IMR-90 (cell line): ENCODE measurements around the gene LMO2. TPM values are rescaled to one million over a fixed set of nuclear protein-coding genes. Genes with fewer than 3 reads are reported as not detected.

ENCODE experiments used
- ATAC-seq: fragments of 200-7000 bp; cut with Tn5 transposase; 2 replicates; pipeline ENCODE4 v1.9.1; 2020; ENCODE audit warnings: low read depth, mild to moderate bottlenecking, moderate library complexity
- BruUV-seq: library from RNA; stranded (reverse); fragments of 400-500 nt; replicated peaks from 2 replicates; lab custom pipeline; 2021; lab: Mats Ljungman, UMichigan
- CTCF ChIA-PET: fragments of 300-600 bp; formaldehyde crosslinking; extraction: SDS; loops from one replicate; lab custom pipeline; 2021; ENCODE audit warnings: antibody characterized with exemption; lab: Yijun Ruan, JAX
- POLR2A ChIA-PET: fragments of 300-600 bp; sonication (Branson Sonifier 250); formaldehyde crosslinking; loops from one replicate; lab custom pipeline; 2022; ENCODE audit warnings: antibody characterized with exemption; ENCODE audit not compliant: unreplicated experiment; lab: Charles Lee
- DNase-seq: peaks from one replicate; pipeline ENCODE4 v3.0.0; 2013
- H2AFZ ChIP-seq: replicated peaks from 2 replicates; pipeline ENCODE3; 2013; ENCODE audit warnings: low read length, mild to moderate bottlenecking; ENCODE audit not compliant: poor library complexity
- H2AK5ac ChIP-seq: 2 replicates; pipeline ENCODE4 v1.6.1; 2013; ENCODE audit warnings: low read depth, low read length, inconsistent platforms
- H2AK9ac ChIP-seq: replicated peaks from 2 replicates; pipeline ENCODE3; 2013; ENCODE audit warnings: mild to moderate bottlenecking, low read depth, low read length, moderate library complexity; ENCODE audit not compliant: poor library complexity
- H2BK120ac ChIP-seq: 2 replicates; pipeline ENCODE4 v1.6.1; 2013; ENCODE audit warnings: low read depth, low read length, inconsistent platforms
- H2BK15ac ChIP-seq: 3 replicates; pipeline ENCODE4 v1.6.1; 2013; ENCODE audit warnings: low read depth, low read length, inconsistent platforms
- H2BK20ac ChIP-seq: 2 replicates; pipeline ENCODE4 v1.6.1; 2013; ENCODE audit warnings: low read depth, mild to moderate bottlenecking, inconsistent platforms, low read length, moderate library complexity
- H2BK5ac ChIP-seq: 2 replicates; pipeline ENCODE4 v1.6.1; 2013; ENCODE audit warnings: mild to moderate bottlenecking, low read depth, low read length, inconsistent platforms; ENCODE audit not compliant: poor library complexity, severe bottlenecking
- H3K14ac ChIP-seq: replicated peaks from 2 replicates; pipeline ENCODE4 v1.6.1; 2013; ENCODE audit warnings: low read depth, low read length, inconsistent platforms
- H3K18ac ChIP-seq: 2 replicates; pipeline ENCODE4 v1.6.1; 2013; ENCODE audit warnings: low read depth, low read length, control low read depth
- H3K23ac ChIP-seq: 2 replicates; pipeline ENCODE4 v1.6.1; 2013; ENCODE audit warnings: low read depth, low read length, inconsistent platforms
- H3K27ac ChIP-seq: 2 replicates; pipeline ENCODE4 v1.5.1; 2013; ENCODE audit warnings: mild to moderate bottlenecking, control low read depth, low read length; ENCODE audit not compliant: insufficient read depth
- H3K27me3 ChIP-seq: 2 replicates; pipeline ENCODE4 v1.6.1; 2013; ENCODE audit warnings: low read length; ENCODE audit not compliant: control insufficient read depth, insufficient read depth
- H3K36me3 ChIP-seq: 2 replicates; pipeline ENCODE4 v1.6.1; 2013; ENCODE audit warnings: low read length, mixed read lengths; ENCODE audit not compliant: control insufficient read depth, insufficient read depth
- H3K4ac ChIP-seq: 2 replicates; pipeline ENCODE4 v1.6.1; 2013; ENCODE audit warnings: low read depth, low read length, inconsistent platforms
- H3K4me1 ChIP-seq: 2 replicates; pipeline ENCODE4 v1.6.1; 2013; ENCODE audit warnings: low read length, mixed read lengths; ENCODE audit not compliant: control insufficient read depth, insufficient read depth
- H3K4me2 ChIP-seq: 2 replicates; pipeline ENCODE4 v1.6.1; 2013; ENCODE audit warnings: low read depth, mild to moderate bottlenecking, control low read depth, low read length, moderate library complexity
- H3K4me3 ChIP-seq: 2 replicates; pipeline ENCODE4 v1.5.1; 2013; ENCODE audit warnings: low read depth, mild to moderate bottlenecking, control low read depth, low read length, moderate library complexity; ENCODE audit not compliant: insufficient read depth
- H3K56ac ChIP-seq: 2 replicates; pipeline ENCODE4 v1.6.1; 2013; ENCODE audit warnings: low read length, inconsistent platforms; ENCODE audit not compliant: insufficient read depth; ENCODE audit errors: extremely low read depth
- H3K79me1 ChIP-seq, 2 experiments: 2 replicates each; pipeline ENCODE4 v1.6.1; 2013; ENCODE audit warnings: low read length in 2 of 2, inconsistent platforms in 1 of 2, low read depth in 1 of 2
- H3K9ac ChIP-seq: 2 replicates; pipeline ENCODE4 v1.6.1; 2013; ENCODE audit warnings: low read depth, low read length, control low read depth
- H3K9me1 ChIP-seq: 2 replicates; pipeline ENCODE4 v1.6.1; 2013; ENCODE audit warnings: low read length, inconsistent platforms; ENCODE audit not compliant: insufficient read depth
- H3K9me3 ChIP-seq: 2 replicates; pipeline ENCODE4 v1.6.1; 2013; ENCODE audit warnings: low read length; ENCODE audit not compliant: control insufficient read depth, insufficient read depth
- H4K20me1 ChIP-seq: 2 replicates; pipeline ENCODE4 v1.6.1; 2013; ENCODE audit warnings: low read length, inconsistent platforms; ENCODE audit not compliant: insufficient read depth
- H4K5ac ChIP-seq: 2 replicates; pipeline ENCODE4 v1.6.1; 2013; ENCODE audit warnings: mild to moderate bottlenecking, low read depth, low read length, control low read depth
- H4K8ac ChIP-seq, 2 experiments: 2 replicates each; pipeline ENCODE4 v1.6.1; 2013; ENCODE audit warnings: low read depth in 2 of 2, low read length in 2 of 2, control low read depth in 1 of 2, inconsistent platforms in 1 of 2
- H4K91ac ChIP-seq: 2 replicates; pipeline ENCODE4 v1.6.1; 2013; ENCODE audit warnings: low read depth, low read length, inconsistent platforms; ENCODE audit not compliant: insufficient read depth
- BHLHE40 ChIP-seq: fragments of 150-350 bp; IDR thresholded peaks from 2 replicates; pipeline ENCODE4 v1.6.1; 2016; ENCODE audit warnings: mild to moderate bottlenecking, low read depth, low read length
- CEBPB ChIP-seq: IDR thresholded peaks from 2 replicates; pipeline ENCODE4 v1.6.1; 2012; ENCODE audit warnings: low read depth, low read length, improper control_type of control experiment
- CHD1 ChIP-seq: IDR thresholded peaks from 2 replicates; pipeline ENCODE4 v1.6.1; 2012; ENCODE audit warnings: low read depth, low read length, improper control_type of control experiment
- CTCF ChIP-seq: conservative IDR thresholded peaks from 2 replicates; pipeline ENCODE4 v1.5.1; 2012; ENCODE audit warnings: mild to moderate bottlenecking, low read depth, low read length, improper control_type of control experiment
- FOS ChIP-seq: fragments of 150-350 bp; IDR thresholded peaks from 2 replicates; pipeline ENCODE4 v1.6.1; 2016; ENCODE audit warnings: low read depth, low read length
- MAFK ChIP-seq: IDR thresholded peaks from 2 replicates; pipeline ENCODE4 v1.6.1; 2012; ENCODE audit warnings: low read depth, low read length, improper control_type of control experiment
- MAZ ChIP-seq: IDR thresholded peaks from 2 replicates; pipeline ENCODE4 v1.6.1; 2012; ENCODE audit warnings: low read depth, mild to moderate bottlenecking, low read length, improper control_type of control experiment, moderate library complexity, borderline replicate concordance
- MXI1 ChIP-seq: IDR thresholded peaks from 2 replicates; pipeline ENCODE4 v1.6.1; 2012; ENCODE audit warnings: low read depth, mild to moderate bottlenecking, low read length, moderate library complexity, borderline replicate concordance
- NFE2L2 ChIP-seq: fragments of 150-350 bp; IDR thresholded peaks from 2 replicates; pipeline ENCODE4 v1.6.1; 2016; ENCODE audit warnings: low read depth, mild to moderate bottlenecking, low read length
- POLR2A ChIP-seq: IDR thresholded peaks from 2 replicates; pipeline ENCODE4 v1.6.1; 2012; ENCODE audit warnings: mild to moderate bottlenecking, low read depth, low read length
- RAD21 ChIP-seq: IDR thresholded peaks from 2 replicates; pipeline ENCODE4 v1.6.1; 2012; ENCODE audit warnings: low read length, improper control_type of control experiment
- RCOR1 ChIP-seq: IDR thresholded peaks from 2 replicates; pipeline ENCODE4 v1.6.1; 2012; ENCODE audit warnings: mild to moderate bottlenecking, low read length, improper control_type of control experiment; ENCODE audit not compliant: insufficient replicate concordance
- RFX5 ChIP-seq: IDR thresholded peaks from 2 replicates; pipeline ENCODE4 v1.8.0; 2012; ENCODE audit warnings: low read depth, mild to moderate bottlenecking, low read length, moderate library complexity
- SMC3 ChIP-seq: fragments of 150-350 bp; IDR thresholded peaks from 2 replicates; pipeline ENCODE4 v1.6.1; 2016; ENCODE audit warnings: low read depth, mild to moderate bottlenecking, antibody characterized with exemption, low read length, moderate library complexity
- USF2 ChIP-seq: fragments of 150-350 bp; IDR thresholded peaks from 2 replicates; pipeline ENCODE4 v1.6.1; 2017; ENCODE audit warnings: mild to moderate bottlenecking, antibody characterized with exemption, low read length, low read depth
- WGBS, 2 experiments: methylation state at CpG; one replicate each; pipeline versions ENCODE4 v1.1.5 to v1.1.7; 2013; ENCODE audit warnings: missing lambda C conversion rate in 2 of 2; ENCODE audit not compliant: insufficient read length in 1 of 2; ENCODE audit errors: extremely low coverage in 2 of 2; 5-methylcytosine and 5-hydroxymethylcytosine counted together
- dilution Hi-C: fragments of 300-500 bp; cut with HindIII; formaldehyde crosslinking; loops from one replicate; pipeline ENCODE4 v1.14.3; 2018; ENCODE audit warnings: low sequenced_read_pairs; ENCODE audit not compliant: unreplicated experiment
- in situ Hi-C: fragments of 300-500 bp; cut with MboI; formaldehyde crosslinking; loops from 3 replicates; pipeline ENCODE4 v1.14.3; 2019; ENCODE audit warnings: low sequenced_read_pairs, inconsistent platforms, mixed read lengths
- intact Hi-C: fragments of 100-400 bp; cut with micrococcal nuclease; formaldehyde crosslinking; loops from 2 replicates; pipeline ENCODE4 v1.10.0; 2022
- polyA plus RNA-seq, 3 experiments: library from polyadenylated mRNA; depleted of rRNA; stranded (reverse); fragments of >200 nt; gene quantifications; 2 replicates each; pipeline ENCODE4 v1.2.3, GENCODE V29; 2012; ENCODE audit warnings: low replicate concordance in 1 of 3
- total RNA-seq: library from RNA; depleted of rRNA; stranded (reverse); fragments of >200 nt; gene quantifications from 2 replicates; pipeline ENCODE4 v1.2.3, GENCODE V29; 2012
- TF ChIP-seq, protein P1 (sequence below): fragments of 150-350 bp; IDR thresholded peaks from 2 replicates; pipeline ENCODE4 v1.6.1; 2016; ENCODE audit warnings: low read depth, mild to moderate bottlenecking, low read length, moderate library complexity, borderline replicate concordance

The LMO2 gene
- total and polyA plus RNA-seq, 2 of the 4 experiments (the other 2 are of a cell fraction) = not detected

DNA sequence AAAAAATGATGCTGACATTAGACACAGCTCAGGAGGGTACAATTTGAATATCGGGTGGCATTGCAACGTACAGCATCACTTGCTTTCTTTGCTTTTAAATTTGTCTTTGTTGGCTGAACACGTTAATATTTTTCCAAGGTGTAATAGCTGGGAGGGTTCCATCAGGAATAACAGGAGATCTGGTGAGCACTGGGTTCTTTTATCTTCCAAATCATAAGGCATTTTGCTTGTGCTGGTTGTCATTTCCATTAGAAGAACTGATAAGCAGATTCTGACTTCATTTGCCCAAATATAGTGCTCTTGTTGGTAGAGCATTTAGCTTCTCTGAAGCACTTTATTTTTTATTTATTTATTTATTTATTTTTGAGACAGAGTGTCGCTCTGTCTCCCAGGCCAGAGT, 48.9 kb downstream of the LMO2 start:
- H4K20me1 ChIP-seq = no peaks in the 10 kb centered on the region
- H2BK15ac ChIP-seq = no peak overlapping the region
- H3K4me2 ChIP-seq = no peak overlapping the region
- H2BK20ac ChIP-seq = no peak overlapping the region
- H2AFZ ChIP-seq = no peak overlapping the region
- CTCF ChIA-PET = interaction anchor here (1.0 kb wide), 1 partner anchor 129 kb away, joined by 4 read pairs; no protein-coding TSS in a partner anchor
- no peaks in the 10 kb centered on the region for H3K9me3 ChIP-seq
- intact Hi-C loops = no loop called here
- no TSS peak for BruUV-seq
- H3K27me3 ChIP-seq = peaks cover 42% of the 10 kb centered on the region
- H4K5ac ChIP-seq = no peak overlapping the region
- no peak overlapping the region for H4K91ac ChIP-seq
- H2BK5ac ChIP-seq = no peak overlapping the region
- no peak overlapping the region for H2AK9ac ChIP-seq
- H3K23ac ChIP-seq = no peak overlapping the region
- no CpG with 5 or more reads among the region's 4 CpGs for WGBS, 2 experiments
- no peaks in the 10 kb centered on the region for H3K79me1 ChIP-seq
- H2BK120ac ChIP-seq = no peak overlapping the region
- no peak overlapping the region for H3K18ac ChIP-seq
- H2AK5ac ChIP-seq = no peak overlapping the region
- DNase-seq = no peak
- H3K56ac ChIP-seq = no peak overlapping the region
- ATAC-seq = no peak
- no peaks in the 10 kb centered on the region for H3K4me1 ChIP-seq
- no peak overlapping the region for H3K14ac ChIP-seq
- POLR2A ChIA-PET = no interaction called here
- dilution Hi-C loops = no loop called here
- in situ Hi-C loops = no loop called here
- no peak overlapping the region for H3K4me3 ChIP-seq
- no peak overlapping the region for H3K9ac ChIP-seq
- H3K4ac ChIP-seq = no peak overlapping the region
- no peaks in the 10 kb centered on the region for H3K9me1 ChIP-seq
- no peak overlapping the region for H4K8ac ChIP-seq
- no peaks in the 10 kb centered on the region for H3K36me3 ChIP-seq
- TF ChIP-seq CHD1 (no peak), RAD21 (no peak), BHLHE40 (no peak), CEBPB (no peak), FOS (no peak), MAFK (no peak), RCOR1 (no peak), USF2 (no peak), MXI1 (no peak), NFE2L2 (no peak), MAZ (no peak), SMC3 (no peak), POLR2A (no peak), CTCF (no peak), RFX5 (no peak)
- TF ChIP-seq, protein P1, sequence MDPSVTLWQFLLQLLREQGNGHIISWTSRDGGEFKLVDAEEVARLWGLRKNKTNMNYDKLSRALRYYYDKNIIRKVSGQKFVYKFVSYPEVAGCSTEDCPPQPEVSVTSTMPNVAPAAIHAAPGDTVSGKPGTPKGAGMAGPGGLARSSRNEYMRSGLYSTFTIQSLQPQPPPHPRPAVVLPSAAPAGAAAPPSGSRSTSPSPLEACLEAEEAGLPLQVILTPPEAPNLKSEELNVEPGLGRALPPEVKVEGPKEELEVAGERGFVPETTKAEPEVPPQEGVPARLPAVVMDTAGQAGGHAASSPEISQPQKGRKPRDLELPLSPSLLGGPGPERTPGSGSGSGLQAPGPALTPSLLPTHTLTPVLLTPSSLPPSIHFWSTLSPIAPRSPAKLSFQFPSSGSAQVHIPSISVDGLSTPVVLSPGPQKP = no peak
- no peak overlapping the region for H3K27ac ChIP-seq
